GM19468 (cell line): ENCODE results near the gene SLFN12.
"Not testable (repeated sequence)": the region's sequence is repeated elsewhere in the genome, so short reads cannot be mapped to it uniquely, and the experiment has no call there.

Source experiments
- ATAC-seq: cut with Tn5 transposase; IDR thresholded peaks from one replicate; pipeline ENCODE4 v1.9.1; 2021; ENCODE audit warnings: mild to moderate bottlenecking, moderate library complexity, moderate number of reproducible peaks; ENCODE audit not compliant: unreplicated experiment; ENCODE audit errors: extremely low read depth

The SLFN12 gene

GRCh38 chr17:35414707-35415106, 17.6 kb downstream of the SLFN12 start:
- not testable (repeated sequence) for ATAC-seq

GRCh38 chr17:35414247-35414646, 18.1 kb downstream of the SLFN12 start:
- ATAC-seq = no peak

- ATAC-seq = no peak
These were observed 24.8 kb downstream of the SLFN12 start for GRCh38 chr17:35407531-35407930.

GRCh38 chr17:35406568-35406967, 25.7 kb downstream of the SLFN12 start:
- no peak for ATAC-seq

GRCh38 chr17:35404360-35404759, 27.9 kb downstream of the SLFN12 start:
- no peak for ATAC-seq

GRCh38 chr17:35393783-35394182, 38.5 kb downstream of the SLFN12 start:
- ATAC-seq = not testable (repeated sequence)

- no peak for ATAC-seq
These were observed 41.6 kb downstream of the SLFN12 start for GRCh38 chr17:35390663-35391062.

GRCh38 chr17:35390156-35390555, 42.1 kb downstream of the SLFN12 start:
- no peak for ATAC-seq

GRCh38 chr17:35387496-35387895, 44.8 kb downstream of the SLFN12 start:
- ATAC-seq = no peak

GRCh38 chr17:35377706-35378105, 54.6 kb downstream of the SLFN12 start:
- ATAC-seq = no peak

- ATAC-seq = no peak
These were observed 55.2 kb downstream of the SLFN12 start for GRCh38 chr17:35377068-35377467.

GRCh38 chr17:35376245-35376644, 56.1 kb downstream of the SLFN12 start:
- no peak for ATAC-seq

GRCh38 chr17:35374766-35375344, 57.4 kb downstream of the SLFN12 start:
- ATAC-seq = no peak

GRCh38 chr17:35373984-35374765, 58.1 kb downstream of the SLFN12 start:
- ATAC-seq = no peak

GRCh38 chr17:35373534-35373983, 58.7 kb downstream of the SLFN12 start, which contains the start of gene SLFN11:
SLFN11 (minus strand) TSS chr17:35373621; CDS start chr17:35363807, 9,814 bp downstream.
- no peak for ATAC-seq

- ATAC-seq = no peak
These were observed 59.3 kb downstream of the SLFN12 start for GRCh38 chr17:35372846-35373533.

- ATAC-seq = no peak
These were observed 60.4 kb downstream of the SLFN12 start for GRCh38 chr17:35371934-35372333.

GRCh38 chr17:35368081-35368830, 64.0 kb downstream of the SLFN12 start:
- peak; percentile 93 for ATAC-seq

GRCh38 chr17:35361027-35361426, 71.3 kb downstream of the SLFN12 start:
- no peak for ATAC-seq
